Calu3 (cell line): Measurements from ENCODE around the gene ARRB1. TPM values are rescaled to one million over a fixed set of nuclear protein-coding genes. Genes with fewer than 3 reads are reported as not detected.
"Not testable (repeated sequence)": the region's sequence is repeated elsewhere in the genome, so short reads cannot be mapped to it uniquely, and the experiment has no call there.

Experiments used
- BruUV-seq: library from RNA; stranded (reverse); fragments of 400-500 nt; replicated peaks from 2 replicates; lab custom pipeline; 2021; lab: Mats Ljungman, UMichigan
- CTCF ChIA-PET: fragments of 300-600 bp; sonication (Branson Sonifier 250); formaldehyde crosslinking; loops from one replicate; lab custom pipeline; 2022; ENCODE audit warnings: antibody characterized with exemption; lab: Charles Lee
- DNase-seq: peaks from one replicate; pipeline ENCODE4 v3.0.0; 2022
- H3K27ac Mint-ChIP-seq: one replicate; pipeline ENCODE4 v1.8.0; 2022; ENCODE audit warnings: mixed read lengths; ENCODE audit not compliant: unreplicated experiment
- H3K27me3 Mint-ChIP-seq: one replicate; pipeline ENCODE4 v1.8.0; 2022; ENCODE audit warnings: mixed read lengths; ENCODE audit not compliant: unreplicated experiment
- H3K36me3 Mint-ChIP-seq: one replicate; pipeline ENCODE4 v1.8.0; 2022; ENCODE audit warnings: mild to moderate bottlenecking, moderate library complexity, mixed read lengths; ENCODE audit not compliant: insufficient read depth, unreplicated experiment
- H3K4me1 Mint-ChIP-seq: one replicate; pipeline ENCODE4 v1.8.0; 2022; ENCODE audit warnings: mild to moderate bottlenecking, low read depth, mixed read lengths; ENCODE audit not compliant: unreplicated experiment
- H3K4me3 Mint-ChIP-seq: one replicate; pipeline ENCODE4 v1.8.0; 2022; ENCODE audit warnings: mild to moderate bottlenecking, low read depth, moderate library complexity, mixed read lengths; ENCODE audit not compliant: unreplicated experiment
- H3K9me3 Mint-ChIP-seq: one replicate; pipeline ENCODE4 v1.8.0; 2022; ENCODE audit warnings: low read depth, mixed read lengths; ENCODE audit not compliant: unreplicated experiment
- CTCF ChIP-seq: fragments of 200-600 bp; IDR thresholded peaks from one replicate; pipeline ENCODE4 v1.8.0; 2022; ENCODE audit warnings: antibody characterized with exemption; ENCODE audit not compliant: unreplicated experiment
- intact Hi-C: fragments of 100-400 bp; cut with micrococcal nuclease; formaldehyde crosslinking; loops from one replicate; pipeline ENCODE4 v1.10.0; 2022; ENCODE audit not compliant: unreplicated experiment
- total RNA-seq: library from RNA; stranded (reverse); gene quantifications from 2 replicates; pipeline ENCODE4 v1.2.3, GENCODE V29; 2022

Gene ARRB1
- total RNA-seq, 1 experiment from 2014 or later, result 8.7 TPM

GRCh38 chr11:75306529-75306928 lies 44.9 kb downstream of the ARRB1 start:
- TF ChIP-seq CTCF, result no peak
- no peak for DNase-seq
- CTCF ChIA-PET, result no interaction called here
- no peak overlapping the region for H3K4me3 Mint-ChIP-seq
- intact Hi-C loops, result no loop called here
- H3K36me3 Mint-ChIP-seq, result peaks cover under 1% of the 10 kb centered on the region
- H3K4me1 Mint-ChIP-seq, result no peaks in the 10 kb centered on the region
- no peaks in the 10 kb centered on the region for H3K9me3 Mint-ChIP-seq
- no peaks in the 10 kb centered on the region for H3K27me3 Mint-ChIP-seq
- no peak overlapping the region for H3K27ac Mint-ChIP-seq
- BruUV-seq, result no TSS peak

GRCh38 chr11:75305993-75306392 lies 45.5 kb downstream of the ARRB1 start:
- Mint-ChIP-seq H3K4me1 (no peaks in the 10 kb centered on the region), H3K4me3 (no peak overlapping the region), H3K9me3 (no peaks in the 10 kb centered on the region), H3K36me3 (no peaks in the 10 kb centered on the region), H3K27ac (no peak overlapping the region), H3K27me3 (no peaks in the 10 kb centered on the region)
- CTCF ChIA-PET, result no interaction called here
- BruUV-seq, result no TSS peak
- TF ChIP-seq CTCF, result no peak
- DNase-seq, result no peak
- intact Hi-C loops, result no loop called here

- TF ChIP-seq CTCF, result no peak
- BruUV-seq, result no TSS peak
- no peak for DNase-seq
- Mint-ChIP-seq H3K9me3 (no peaks in the 10 kb centered on the region), H3K4me3 (no peak overlapping the region), H3K36me3 (no peaks in the 10 kb centered on the region), H3K4me1 (no peaks in the 10 kb centered on the region), H3K27ac (no peak overlapping the region), H3K27me3 (no peaks in the 10 kb centered on the region)
- intact Hi-C loops, result no loop called here
- CTCF ChIA-PET, result interaction anchor here (0.7 kb wide), 1 partner anchor 1187 kb away, joined by 7 read pairs; no protein-coding TSS in a partner anchor
Observed at GRCh38 chr11:75305452-75305851, 46.0 kb downstream of the ARRB1 start.

GRCh38 chr11:75304941-75305340 lies 46.5 kb downstream of the ARRB1 start:
- H3K9me3 Mint-ChIP-seq, H3K36me3 Mint-ChIP-seq, H3K4me1 Mint-ChIP-seq, BruUV-seq, H3K4me3 Mint-ChIP-seq, H3K27ac Mint-ChIP-seq, H3K27me3 Mint-ChIP-seq, intact Hi-C loops, DNase-seq: not testable (repeated sequence)
- CTCF ChIA-PET, result interaction anchor here (0.7 kb wide), 1 partner anchor 1188 kb away, joined by 7 read pairs; no protein-coding TSS in a partner anchor

- no peak for DNase-seq
- H3K36me3 Mint-ChIP-seq, result no peaks in the 10 kb centered on the region
- intact Hi-C loops, result no loop called here
- no peak overlapping the region for H3K4me3 Mint-ChIP-seq
- CTCF ChIA-PET, result no interaction called here
- no peak for TF ChIP-seq CTCF
- H3K27me3 Mint-ChIP-seq, result no peaks in the 10 kb centered on the region
- H3K27ac Mint-ChIP-seq, result no peak overlapping the region
- no peaks in the 10 kb centered on the region for H3K9me3 Mint-ChIP-seq
- BruUV-seq, result no TSS peak
- no peaks in the 10 kb centered on the region for H3K4me1 Mint-ChIP-seq
Observed at GRCh38 chr11:75303544-75304224, 47.8 kb downstream of the ARRB1 start.
